HL-60 (cell line): ENCODE data around the gene DBF4.
"Not testable (repeated sequence)": the region's sequence is repeated elsewhere in the genome, so short reads cannot be mapped to it uniquely, and the experiment has no call there.

ENCODE experiments used
- GABPA ChIP-seq: IDR thresholded peaks from 2 replicates; pipeline ENCODE4 v1.6.1; 2012; ENCODE audit warnings: low read depth
- POLR2AphosphoS5 ChIP-seq: IDR thresholded peaks from 2 replicates; pipeline ENCODE4 v1.6.1; 2012; ENCODE audit warnings: low read depth
- TF ChIP-seq, protein P1 (sequence below): IDR thresholded peaks from one replicate; pipeline ENCODE4 v1.5.1; 2011; ENCODE audit warnings: low read length, control low read depth, inconsistent platforms; ENCODE audit not compliant: insufficient read depth
- TF ChIP-seq, protein P2 (sequence below): IDR thresholded peaks from 2 replicates; pipeline ENCODE4 v1.6.1; 2012; ENCODE audit warnings: low read depth; ENCODE audit not compliant: insufficient replicate concordance

DNA sequence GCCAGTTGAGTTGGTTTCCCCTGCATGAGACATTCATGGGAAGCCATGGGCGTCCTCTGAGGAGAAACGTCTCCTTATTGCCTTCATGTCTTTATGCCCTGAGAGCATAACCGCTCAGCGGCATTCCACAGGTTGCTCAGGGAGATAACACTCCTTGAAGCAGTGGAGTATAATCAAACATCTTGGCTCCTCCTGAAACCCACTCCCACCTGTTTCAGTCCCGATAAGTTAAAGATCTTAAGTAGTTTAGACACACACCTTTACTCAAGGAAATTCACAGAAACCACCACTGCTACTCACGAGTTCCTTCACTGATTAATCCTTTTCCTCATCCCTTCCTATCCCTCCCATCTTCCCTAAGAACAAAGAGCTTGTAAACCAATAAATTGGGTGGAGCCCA, 9.8 kb upstream of the DBF4 start:
- TF ChIP-seq, protein P1, sequence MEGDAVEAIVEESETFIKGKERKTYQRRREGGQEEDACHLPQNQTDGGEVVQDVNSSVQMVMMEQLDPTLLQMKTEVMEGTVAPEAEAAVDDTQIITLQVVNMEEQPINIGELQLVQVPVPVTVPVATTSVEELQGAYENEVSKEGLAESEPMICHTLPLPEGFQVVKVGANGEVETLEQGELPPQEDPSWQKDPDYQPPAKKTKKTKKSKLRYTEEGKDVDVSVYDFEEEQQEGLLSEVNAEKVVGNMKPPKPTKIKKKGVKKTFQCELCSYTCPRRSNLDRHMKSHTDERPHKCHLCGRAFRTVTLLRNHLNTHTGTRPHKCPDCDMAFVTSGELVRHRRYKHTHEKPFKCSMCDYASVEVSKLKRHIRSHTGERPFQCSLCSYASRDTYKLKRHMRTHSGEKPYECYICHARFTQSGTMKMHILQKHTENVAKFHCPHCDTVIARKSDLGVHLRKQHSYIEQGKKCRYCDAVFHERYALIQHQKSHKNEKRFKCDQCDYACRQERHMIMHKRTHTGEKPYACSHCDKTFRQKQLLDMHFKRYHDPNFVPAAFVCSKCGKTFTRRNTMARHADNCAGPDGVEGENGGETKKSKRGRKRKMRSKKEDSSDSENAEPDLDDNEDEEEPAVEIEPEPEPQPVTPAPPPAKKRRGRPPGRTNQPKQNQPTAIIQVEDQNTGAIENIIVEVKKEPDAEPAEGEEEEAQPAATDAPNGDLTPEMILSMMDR: not testable (repeated sequence)
- not testable (repeated sequence) for TF ChIP-seq GABPA, POLR2AphosphoS5
- TF ChIP-seq, protein P2, sequence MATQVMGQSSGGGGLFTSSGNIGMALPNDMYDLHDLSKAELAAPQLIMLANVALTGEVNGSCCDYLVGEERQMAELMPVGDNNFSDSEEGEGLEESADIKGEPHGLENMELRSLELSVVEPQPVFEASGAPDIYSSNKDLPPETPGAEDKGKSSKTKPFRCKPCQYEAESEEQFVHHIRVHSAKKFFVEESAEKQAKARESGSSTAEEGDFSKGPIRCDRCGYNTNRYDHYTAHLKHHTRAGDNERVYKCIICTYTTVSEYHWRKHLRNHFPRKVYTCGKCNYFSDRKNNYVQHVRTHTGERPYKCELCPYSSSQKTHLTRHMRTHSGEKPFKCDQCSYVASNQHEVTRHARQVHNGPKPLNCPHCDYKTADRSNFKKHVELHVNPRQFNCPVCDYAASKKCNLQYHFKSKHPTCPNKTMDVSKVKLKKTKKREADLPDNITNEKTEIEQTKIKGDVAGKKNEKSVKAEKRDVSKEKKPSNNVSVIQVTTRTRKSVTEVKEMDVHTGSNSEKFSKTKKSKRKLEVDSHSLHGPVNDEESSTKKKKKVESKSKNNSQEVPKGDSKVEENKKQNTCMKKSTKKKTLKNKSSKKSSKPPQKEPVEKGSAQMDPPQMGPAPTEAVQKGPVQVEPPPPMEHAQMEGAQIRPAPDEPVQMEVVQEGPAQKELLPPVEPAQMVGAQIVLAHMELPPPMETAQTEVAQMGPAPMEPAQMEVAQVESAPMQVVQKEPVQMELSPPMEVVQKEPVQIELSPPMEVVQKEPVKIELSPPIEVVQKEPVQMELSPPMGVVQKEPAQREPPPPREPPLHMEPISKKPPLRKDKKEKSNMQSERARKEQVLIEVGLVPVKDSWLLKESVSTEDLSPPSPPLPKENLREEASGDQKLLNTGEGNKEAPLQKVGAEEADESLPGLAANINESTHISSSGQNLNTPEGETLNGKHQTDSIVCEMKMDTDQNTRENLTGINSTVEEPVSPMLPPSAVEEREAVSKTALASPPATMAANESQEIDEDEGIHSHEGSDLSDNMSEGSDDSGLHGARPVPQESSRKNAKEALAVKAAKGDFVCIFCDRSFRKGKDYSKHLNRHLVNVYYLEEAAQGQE: not testable (repeated sequence)
